Measurements from ENCODE around the gene COX19. TPM values are rescaled to one million over a fixed set of nuclear protein-coding genes. Genes with fewer than 3 reads are reported as not detected.
"Not testable (repeated sequence)": the region's sequence is repeated elsewhere in the genome, so short reads cannot be mapped to it uniquely, and the experiment has no call there.

Gene COX19
- total RNA-seq, 1 donor from 2014 or later: 5.4 TPM

GRCh38 chr7:927031-927671, 48.2 kb downstream of the COX19 start:
- no peak for DNase-seq (ENCODE audit: low read depth in 2 of 2)

GRCh38 chr7:926061-927030, 49.0 kb downstream of the COX19 start:
- DNase-seq (ENCODE audit: low read depth in 2 of 2): no peak

GRCh38 chr7:925601-926000, 49.7 kb downstream of the COX19 start:
- no peak for DNase-seq (ENCODE audit: low read depth in 2 of 2)

GRCh38 chr7:924541-925231, 50.7 kb downstream of the COX19 start:
- DNase-seq (ENCODE audit: low read depth in 2 of 2): no peak

GRCh38 chr7:924042-924441, 51.3 kb downstream of the COX19 start:
- DNase-seq (ENCODE audit: low read depth in 2 of 2): not testable (repeated sequence)

- DNase-seq (ENCODE audit: low read depth in 2 of 2): peak in 1 of 2 donors; percentile 14
Observed at GRCh38 chr7:923108-924041, 52.0 kb downstream of the COX19 start.

- DNase-seq (ENCODE audit: low read depth in 2 of 2): no peak
Observed at GRCh38 chr7:922334-923107, 52.8 kb downstream of the COX19 start.

- no peak for DNase-seq (ENCODE audit: low read depth in 2 of 2)
Observed at GRCh38 chr7:921581-922333, 53.6 kb downstream of the COX19 start.

GRCh38 chr7:921071-921461, 54.3 kb downstream of the COX19 start:
- no peak for DNase-seq (ENCODE audit: low read depth in 2 of 2)

- DNase-seq (ENCODE audit: low read depth in 2 of 2): no peak
Observed at GRCh38 chr7:920351-921070, 54.8 kb downstream of the COX19 start.

- no peak for DNase-seq (ENCODE audit: low read depth in 2 of 2)
Observed at GRCh38 chr7:919924-920341, 55.4 kb downstream of the COX19 start.

GRCh38 chr7:919114-919442, 56.3 kb downstream of the COX19 start:
- DNase-seq (ENCODE audit: low read depth in 2 of 2): no peak

GRCh38 chr7:918441-919113, 56.8 kb downstream of the COX19 start:
- no peak for DNase-seq (ENCODE audit: low read depth in 2 of 2)

- DNase-seq (ENCODE audit: low read depth in 2 of 2): no peak
Observed at GRCh38 chr7:918118-918425, 57.3 kb downstream of the COX19 start.

- no peak for DNase-seq (ENCODE audit: low read depth in 2 of 2)
Observed at GRCh38 chr7:917255-918117, 57.9 kb downstream of the COX19 start.

- no peak for DNase-seq (ENCODE audit: low read depth in 2 of 2)
Observed at GRCh38 chr7:916291-916941, 58.9 kb downstream of the COX19 start.

Measured in lung microvascular endothelial cell (primary cell).